ENCODE data around the gene OSM.
A peak's percentile ranks its signal among the peaks of the same experiment; 100 is the strongest.

Gene OSM

GRCh38 chr22:30279046-30279788 lies 12.6 kb upstream of the OSM start:
- Histone ChIP-seq H3K9me3 (ENCODE audit: control insufficient read depth, low read length) (no peaks in the 10 kb centered on the region), H3K27me3 (ENCODE audit: control insufficient read depth, insufficient read depth, low read length) (no peaks in the 10 kb centered on the region), H3K4me3 (ENCODE audit: low read length) (no peak overlapping the region), H3K4me1 (ENCODE audit: control insufficient read depth, insufficient read depth, low read length) (peaks cover 7% of the 10 kb centered on the region), H3K36me3 (ENCODE audit: control insufficient read depth, insufficient read depth, low read length) (no peaks in the 10 kb centered on the region), H3K9ac (ENCODE audit: low read length) (no peak overlapping the region)

GRCh38 chr22:30277547-30278344 lies 11.1 kb upstream of the OSM start:
- Histone ChIP-seq H3K36me3 (ENCODE audit: control insufficient read depth, insufficient read depth, low read length) (no peaks in the 10 kb centered on the region), H3K4me3 (ENCODE audit: low read length) (no peak overlapping the region), H3K9ac (ENCODE audit: low read length) (peak overlapping the region; percentile 17), H3K4me1 (ENCODE audit: control insufficient read depth, insufficient read depth, low read length) (peaks cover 7% of the 10 kb centered on the region), H3K9me3 (ENCODE audit: control insufficient read depth, low read length) (no peaks in the 10 kb centered on the region), H3K27me3 (ENCODE audit: control insufficient read depth, insufficient read depth, low read length) (no peaks in the 10 kb centered on the region)

GRCh38 chr22:30276039-30276438 lies 9.4 kb upstream of the OSM start:
- Histone ChIP-seq H3K4me3 (ENCODE audit: low read length) (no peak overlapping the region), H3K9ac (ENCODE audit: low read length) (no peak overlapping the region), H3K27me3 (ENCODE audit: control insufficient read depth, insufficient read depth, low read length) (no peaks in the 10 kb centered on the region), H3K4me1 (ENCODE audit: control insufficient read depth, insufficient read depth, low read length) (peaks cover 7% of the 10 kb centered on the region), H3K36me3 (ENCODE audit: control insufficient read depth, insufficient read depth, low read length) (no peaks in the 10 kb centered on the region), H3K9me3 (ENCODE audit: control insufficient read depth, low read length) (no peaks in the 10 kb centered on the region)

- Histone ChIP-seq H3K36me3 (ENCODE audit: control insufficient read depth, insufficient read depth, low read length) (no peaks in the 10 kb centered on the region), H3K4me1 (ENCODE audit: control insufficient read depth, insufficient read depth, low read length) (peaks cover 7% of the 10 kb centered on the region), H3K4me3 (ENCODE audit: low read length) (no peak overlapping the region)
Measured at GRCh38 chr22:30275625-30276024, 9.0 kb upstream of the OSM start.

GRCh38 chr22:30274437-30274812 lies 7.8 kb upstream of the OSM start:
- peaks cover 7% of the 10 kb centered on the region for H3K4me1 ChIP-seq (ENCODE audit: control insufficient read depth, insufficient read depth, low read length)
- no peak overlapping the region for H3K4me3 ChIP-seq (ENCODE audit: low read length)
- H3K9ac ChIP-seq (ENCODE audit: low read length), result no peak overlapping the region
- no peaks in the 10 kb centered on the region for H3K27me3 ChIP-seq (ENCODE audit: control insufficient read depth, insufficient read depth, low read length)
- H3K9me3 ChIP-seq (ENCODE audit: control insufficient read depth, low read length), result no peaks in the 10 kb centered on the region
- no peaks in the 10 kb centered on the region for H3K36me3 ChIP-seq (ENCODE audit: control insufficient read depth, insufficient read depth, low read length)

More at GRCh38 chr22:30275625-30276024, 9.0 kb upstream of the OSM start:
- Histone ChIP-seq H3K9ac (ENCODE audit: low read length) (no peak overlapping the region), H3K27me3 (ENCODE audit: control insufficient read depth, insufficient read depth, low read length) (no peaks in the 10 kb centered on the region), H3K9me3 (ENCODE audit: control insufficient read depth, low read length) (no peaks in the 10 kb centered on the region)

- H3K9ac ChIP-seq (ENCODE audit: low read length), result no peak overlapping the region
- H3K4me1 ChIP-seq (ENCODE audit: control insufficient read depth, insufficient read depth, low read length), result peaks cover 7% of the 10 kb centered on the region
- H3K36me3 ChIP-seq (ENCODE audit: control insufficient read depth, insufficient read depth, low read length), result no peaks in the 10 kb centered on the region
- no peak overlapping the region for H3K4me3 ChIP-seq (ENCODE audit: low read length)
- H3K9me3 ChIP-seq (ENCODE audit: control insufficient read depth, low read length), result no peaks in the 10 kb centered on the region
- no peaks in the 10 kb centered on the region for H3K27me3 ChIP-seq (ENCODE audit: control insufficient read depth, insufficient read depth, low read length)
Measured at GRCh38 chr22:30273711-30274436, 7.2 kb upstream of the OSM start.

GRCh38 chr22:30272781-30273601 lies 6.3 kb upstream of the OSM start:
- H3K9me3 ChIP-seq (ENCODE audit: control insufficient read depth, low read length), result no peaks in the 10 kb centered on the region
- H3K4me1 ChIP-seq (ENCODE audit: control insufficient read depth, insufficient read depth, low read length), result peaks cover 7% of the 10 kb centered on the region
- H3K4me3 ChIP-seq (ENCODE audit: low read length), result no peak overlapping the region
- H3K9ac ChIP-seq (ENCODE audit: low read length), result no peak overlapping the region
- no peaks in the 10 kb centered on the region for H3K36me3 ChIP-seq (ENCODE audit: control insufficient read depth, insufficient read depth, low read length)
- H3K27me3 ChIP-seq (ENCODE audit: control insufficient read depth, insufficient read depth, low read length), result no peaks in the 10 kb centered on the region

GRCh38 chr22:30270832-30271231 lies 4.2 kb upstream of the OSM start:
- Histone ChIP-seq H3K4me3 (ENCODE audit: low read length) (no peak overlapping the region), H3K9ac (ENCODE audit: low read length) (no peak overlapping the region), H3K27me3 (ENCODE audit: control insufficient read depth, insufficient read depth, low read length) (no peaks in the 10 kb centered on the region), H3K9me3 (ENCODE audit: control insufficient read depth, low read length) (no peaks in the 10 kb centered on the region), H3K36me3 (ENCODE audit: control insufficient read depth, insufficient read depth, low read length) (no peaks in the 10 kb centered on the region), H3K4me1 (ENCODE audit: control insufficient read depth, insufficient read depth, low read length) (no peaks in the 10 kb centered on the region)

- no peaks in the 10 kb centered on the region for H3K9me3 ChIP-seq (ENCODE audit: control insufficient read depth, low read length)
- no peak overlapping the region for H3K4me3 ChIP-seq (ENCODE audit: low read length)
- H3K4me1 ChIP-seq (ENCODE audit: control insufficient read depth, insufficient read depth, low read length), result no peaks in the 10 kb centered on the region
Measured at GRCh38 chr22:30268331-30268730, 1.7 kb upstream of the OSM start.

GRCh38 chr22:30267382-30268302 lies 991 bp upstream of the OSM start:
- H3K9me3 ChIP-seq (ENCODE audit: control insufficient read depth, low read length), result no peaks in the 10 kb centered on the region
- H3K4me1 ChIP-seq (ENCODE audit: control insufficient read depth, insufficient read depth, low read length), result peaks cover 4% of the 10 kb centered on the region
- no peaks in the 10 kb centered on the region for H3K36me3 ChIP-seq (ENCODE audit: control insufficient read depth, insufficient read depth, low read length)
- H3K9ac ChIP-seq (ENCODE audit: low read length), result no peak overlapping the region
- H3K4me3 ChIP-seq (ENCODE audit: low read length), result no peak overlapping the region
- H3K27me3 ChIP-seq (ENCODE audit: control insufficient read depth, insufficient read depth, low read length), result no peaks in the 10 kb centered on the region

More at GRCh38 chr22:30268331-30268730, 1.7 kb upstream of the OSM start:
- no peaks in the 10 kb centered on the region for H3K27me3 ChIP-seq (ENCODE audit: control insufficient read depth, insufficient read depth, low read length)
- H3K9ac ChIP-seq (ENCODE audit: low read length), result no peak overlapping the region
- no peaks in the 10 kb centered on the region for H3K36me3 ChIP-seq (ENCODE audit: control insufficient read depth, insufficient read depth, low read length)
